Muscle layer of colon (tissue), 2 donors: Measurements from ENCODE around the gene HECTD1.
"Not testable (repeated sequence)": the region's sequence is repeated elsewhere in the genome, so short reads cannot be mapped to it uniquely, and the experiment has no call there.

ENCODE experiments used
- H3K27ac ChIP-seq: one replicate; pipeline ENCODE4 v1.7.0; 2013; ENCODE audit warnings: low read depth, mild to moderate bottlenecking, low read length, moderate library complexity
- H3K27me3 ChIP-seq, 2 donors: one replicate each; pipeline ENCODE4 v1.7.0; 2013; ENCODE audit warnings: low read length in 2 of 2, mild to moderate bottlenecking in 2 of 2; ENCODE audit not compliant: insufficient read depth in 2 of 2, control insufficient read depth in 1 of 2
- H3K36me3 ChIP-seq: one replicate; pipeline ENCODE4 v1.7.0; 2013; ENCODE audit warnings: mild to moderate bottlenecking, low read length; ENCODE audit not compliant: insufficient read depth
- H3K4me1 ChIP-seq: one replicate; pipeline ENCODE4 v1.7.0; 2013; ENCODE audit warnings: mild to moderate bottlenecking, low read length; ENCODE audit not compliant: insufficient read depth
- H3K4me3 ChIP-seq, 2 donors: one replicate each; pipeline ENCODE4 v1.7.0; 2013; ENCODE audit warnings: low read length in 2 of 2, low read depth in 1 of 2, mild to moderate bottlenecking in 1 of 2, moderate library complexity in 1 of 2
- H3K9ac ChIP-seq: one replicate; pipeline ENCODE4 v1.7.0; 2013; ENCODE audit warnings: low read length
- H3K9me3 ChIP-seq: one replicate; pipeline ENCODE4 v1.7.0; 2013; ENCODE audit warnings: mild to moderate bottlenecking, low read length
- donor health status: abdominal sarcoma.
- donor health status: Adenocarcinoma of cecum.

HECTD1 gene

DNA sequence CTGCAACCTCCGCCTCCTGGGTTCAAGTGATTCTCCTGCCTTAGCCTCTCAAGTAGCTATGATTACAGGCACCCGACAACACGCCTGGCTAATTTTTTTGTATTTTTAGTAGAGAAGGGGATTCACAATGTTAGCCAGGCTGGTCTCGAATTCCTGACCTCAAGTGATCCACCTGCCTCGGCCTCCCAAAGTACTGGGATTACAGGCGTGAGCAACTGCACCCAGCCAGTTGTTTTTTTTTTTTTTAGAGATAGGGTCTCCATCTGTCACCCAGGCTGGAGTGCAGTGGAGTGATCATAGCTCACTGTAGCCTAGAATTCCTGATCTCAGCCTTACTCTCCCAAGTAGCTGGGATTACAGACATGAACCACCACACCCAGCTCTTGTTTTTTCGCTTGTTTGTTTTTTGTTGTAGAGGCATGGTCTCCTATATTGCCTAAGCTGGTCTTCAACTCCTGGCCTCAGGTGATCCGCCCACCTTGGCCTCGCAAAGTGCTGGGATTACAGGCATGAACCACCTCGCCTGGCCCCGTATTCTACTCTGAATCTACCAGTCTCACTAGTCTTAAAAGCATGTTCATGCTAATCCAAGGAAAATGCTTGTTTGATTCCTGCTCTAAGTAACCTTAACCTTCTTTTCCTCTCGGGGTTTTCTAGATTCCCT, 149.8 kb downstream of the HECTD1 start:
- Histone ChIP-seq H3K27ac (no peak overlapping the region), H3K4me1 (peaks cover 12% of the 10 kb centered on the region), H3K9ac (no peak overlapping the region), H3K9me3 (no peaks in the 10 kb centered on the region), H3K27me3 (no peaks in the 10 kb centered on the region), H3K4me3 (no peak overlapping the region), H3K36me3 (no peaks in the 10 kb centered on the region)

DNA sequence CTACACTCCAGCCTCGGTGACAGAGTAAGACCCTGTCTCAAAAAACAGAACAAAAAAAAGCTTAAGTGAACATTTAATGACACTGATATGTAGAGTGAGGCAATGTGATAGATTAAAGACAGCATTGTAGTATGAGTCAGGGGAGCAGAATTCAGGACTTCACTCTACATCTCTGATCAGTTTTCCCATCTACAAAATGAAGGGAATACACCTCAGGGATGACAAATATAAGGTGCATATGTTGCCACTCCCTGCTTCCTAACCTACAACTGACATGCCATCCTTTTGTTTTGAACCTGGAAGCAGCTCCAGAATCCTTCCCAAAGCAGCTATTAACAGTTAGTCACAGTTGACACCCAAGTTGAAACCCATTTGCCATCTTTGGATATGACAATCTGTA, 150.6 kb downstream of the HECTD1 start:
- Histone ChIP-seq H3K27me3 (no peaks in the 10 kb centered on the region), H3K4me3 (no peak overlapping the region), H3K9ac (no peak overlapping the region), H3K9me3 (no peaks in the 10 kb centered on the region), H3K36me3 (no peaks in the 10 kb centered on the region), H3K4me1 (peaks cover 12% of the 10 kb centered on the region), H3K27ac (no peak overlapping the region)

DNA sequence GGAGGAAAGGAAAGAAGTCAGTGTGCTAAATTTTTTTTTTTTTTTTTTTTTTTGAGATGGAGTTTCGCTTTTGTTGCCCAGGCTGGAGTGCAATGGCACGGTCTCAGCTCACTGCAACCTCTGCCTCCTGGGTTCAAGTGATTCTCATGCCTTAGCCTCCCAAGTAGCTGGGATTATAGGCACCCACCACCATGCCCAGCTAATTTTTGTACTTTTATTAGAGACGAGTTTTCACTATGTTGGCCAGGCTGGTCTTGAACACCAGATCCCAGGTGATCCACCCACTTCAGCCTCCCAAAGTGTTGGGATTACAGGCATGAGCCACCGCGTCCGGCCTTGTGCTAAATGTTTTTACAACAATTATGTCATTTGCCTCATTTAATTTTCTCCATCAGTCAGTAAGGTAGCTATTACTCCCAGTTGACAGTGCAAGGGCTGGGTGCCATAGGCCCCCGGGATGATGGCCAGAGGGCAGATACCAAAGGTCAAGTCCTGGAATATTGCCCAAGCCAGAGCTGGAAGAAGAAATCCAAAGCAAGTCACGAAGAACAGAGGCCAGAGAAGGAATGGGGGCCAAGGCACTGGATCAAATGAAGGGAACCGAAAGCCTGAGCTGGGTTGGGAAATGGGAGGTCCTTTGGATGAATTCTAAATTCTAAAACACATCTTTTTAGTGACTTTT, 154.5 kb downstream of the HECTD1 start:
- not testable (repeated sequence) for H3K4me3 ChIP-seq, H3K36me3 ChIP-seq, H3K27ac ChIP-seq, H3K27me3 ChIP-seq, H3K4me1 ChIP-seq, H3K9ac ChIP-seq, H3K9me3 ChIP-seq

DNA sequence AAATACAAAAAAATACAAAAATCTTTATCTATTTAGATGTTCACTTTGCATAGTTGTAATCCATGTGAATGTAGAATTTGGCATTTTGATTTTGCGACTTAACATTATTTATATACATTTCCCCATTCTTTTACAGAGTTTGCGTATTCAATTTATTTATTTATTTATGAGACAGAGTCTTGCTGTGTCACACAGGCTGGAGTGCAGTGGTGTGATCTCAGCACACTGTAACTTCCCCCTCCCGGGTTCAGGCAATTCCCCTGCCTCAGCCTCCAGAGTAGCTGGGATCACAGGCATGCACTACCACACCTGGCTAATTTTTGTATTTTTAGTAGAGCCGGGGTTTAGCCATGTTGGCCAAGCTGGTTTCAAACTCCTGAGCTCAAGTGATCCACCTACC, 156.1 kb downstream of the HECTD1 start:
- H3K27ac ChIP-seq = no peak overlapping the region
- H3K4me1 ChIP-seq = peaks cover 8% of the 10 kb centered on the region
- H3K36me3 ChIP-seq = no peaks in the 10 kb centered on the region
- no peaks in the 10 kb centered on the region for H3K9me3 ChIP-seq
- H3K4me3 ChIP-seq = no peak overlapping the region
- no peaks in the 10 kb centered on the region for H3K27me3 ChIP-seq
- no peak overlapping the region for H3K9ac ChIP-seq

DNA sequence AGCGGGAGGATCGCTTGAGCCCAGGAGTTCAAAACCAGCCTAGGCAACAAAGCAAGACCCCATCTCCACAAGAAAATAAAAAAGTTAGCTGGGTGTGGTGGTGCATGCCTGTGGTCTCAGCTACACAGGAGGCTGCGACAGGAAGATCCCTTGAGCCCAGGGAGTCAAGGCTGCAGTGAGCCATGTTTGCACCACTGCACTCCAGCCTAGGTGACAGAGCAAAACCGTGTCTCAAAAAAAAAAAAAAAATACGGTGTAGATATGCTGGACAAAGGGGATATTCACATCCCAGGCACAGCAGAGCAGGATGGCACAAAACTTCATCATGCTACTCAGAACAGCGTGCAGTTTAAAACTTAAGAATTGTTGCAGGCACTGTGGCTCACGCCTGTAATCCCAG, 156.6 kb downstream of the HECTD1 start:
- H3K9me3 ChIP-seq = no peaks in the 10 kb centered on the region
- no peak overlapping the region for H3K27ac ChIP-seq
- H3K9ac ChIP-seq = no peak overlapping the region
- H3K4me1 ChIP-seq = peaks cover 8% of the 10 kb centered on the region
- no peaks in the 10 kb centered on the region for H3K27me3 ChIP-seq
- no peaks in the 10 kb centered on the region for H3K36me3 ChIP-seq
- no peak overlapping the region for H3K4me3 ChIP-seq
